ENCODE results near the gene CDKL5. TPM values are rescaled to one million over a fixed set of nuclear protein-coding genes. Genes with fewer than 3 reads are reported as not detected.
A peak's percentile ranks its signal among the peaks of the same experiment; 100 is the strongest.

Gene CDKL5
- total RNA-seq, 1 experiment from 2014 or later, result 7.0 TPM

- DNase-seq, result no peak
- Histone ChIP-seq H3K27me3 (ENCODE audit: control insufficient read depth, insufficient read depth, low read length) (no peaks in the 10 kb centered on the region), H3K4me3 (ENCODE audit: insufficient read depth, low read depth, low read length) (no peak overlapping the region), H3K36me3 (replicated peaks; ENCODE audit: control insufficient read depth, insufficient read depth, low read length) (no peaks in the 10 kb centered on the region)
These were observed 193.9 kb downstream of the CDKL5 start for GRCh38 chrX:18619288-18619687.

- Histone ChIP-seq H3K27me3 (ENCODE audit: control insufficient read depth, insufficient read depth, low read length) (no peaks in the 10 kb centered on the region), H3K36me3 (replicated peaks; ENCODE audit: control insufficient read depth, insufficient read depth, low read length) (no peaks in the 10 kb centered on the region), H3K4me3 (ENCODE audit: insufficient read depth, low read depth, low read length) (no peak overlapping the region)
- no peak for DNase-seq
These were observed 194.9 kb downstream of the CDKL5 start for GRCh38 chrX:18620349-18620748.

- no peaks in the 10 kb centered on the region for H3K36me3 ChIP-seq (replicated peaks; ENCODE audit: control insufficient read depth, insufficient read depth, low read length)
- DNase-seq, result no peak
- no peaks in the 10 kb centered on the region for H3K27me3 ChIP-seq (ENCODE audit: control insufficient read depth, insufficient read depth, low read length)
- H3K4me3 ChIP-seq (ENCODE audit: insufficient read depth, low read depth, low read length), result no peak overlapping the region
These were observed 199.2 kb downstream of the CDKL5 start for GRCh38 chrX:18624599-18624998.

- Histone ChIP-seq H3K27me3 (ENCODE audit: control insufficient read depth, insufficient read depth, low read length) (no peaks in the 10 kb centered on the region), H3K36me3 (replicated peaks; ENCODE audit: control insufficient read depth, insufficient read depth, low read length) (no peaks in the 10 kb centered on the region; the same call in 1 of the 2 replicates), H3K4me3 (ENCODE audit: insufficient read depth, low read depth, low read length) (no peak overlapping the region)
- no peak for DNase-seq
These were observed 205.5 kb downstream of the CDKL5 start for GRCh38 chrX:18630934-18631333.

DNA sequence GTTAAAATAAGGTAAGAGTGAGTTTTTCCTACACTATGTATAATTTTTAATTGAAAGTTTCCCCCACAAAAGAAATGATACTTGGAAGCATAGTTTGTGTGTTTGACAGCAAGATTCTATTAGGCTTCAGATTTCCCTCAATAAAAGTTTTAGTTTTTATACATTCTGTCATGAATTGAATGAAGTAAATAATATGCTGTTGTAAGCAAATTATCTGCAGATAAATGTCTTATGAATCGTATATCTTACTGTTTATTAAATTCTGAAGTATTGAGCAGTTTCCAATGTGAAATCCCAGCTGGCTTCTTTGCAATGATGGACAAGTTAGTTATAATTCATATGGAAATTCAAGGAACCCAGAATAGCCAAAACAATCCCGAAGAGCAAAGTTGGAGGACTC, 213.0 kb downstream of the CDKL5 start:
- H3K4me3 ChIP-seq (ENCODE audit: insufficient read depth, low read depth, low read length), result no peak overlapping the region
- H3K27me3 ChIP-seq (ENCODE audit: control insufficient read depth, insufficient read depth, low read length), result no peaks in the 10 kb centered on the region
- DNase-seq, result no peak
- H3K36me3 ChIP-seq (replicated peaks; ENCODE audit: control insufficient read depth, insufficient read depth, low read length), result no peaks in the 10 kb centered on the region

GRCh38 chrX:18639280-18639679, 213.9 kb downstream of the CDKL5 start:
- no peak for DNase-seq
- H3K27me3 ChIP-seq (ENCODE audit: control insufficient read depth, insufficient read depth, low read length), result no peaks in the 10 kb centered on the region
- H3K36me3 ChIP-seq (replicated peaks; ENCODE audit: control insufficient read depth, insufficient read depth, low read length), result no peaks in the 10 kb centered on the region
- no peak overlapping the region for H3K4me3 ChIP-seq (ENCODE audit: insufficient read depth, low read depth, low read length)

GRCh38 chrX:18640686-18641085, 215.3 kb downstream of the CDKL5 start:
- no peaks in the 10 kb centered on the region for H3K27me3 ChIP-seq (ENCODE audit: control insufficient read depth, insufficient read depth, low read length)
- DNase-seq, result peak; percentile 76
- no peaks in the 10 kb centered on the region for H3K36me3 ChIP-seq (replicated peaks; ENCODE audit: control insufficient read depth, insufficient read depth, low read length)
- H3K4me3 ChIP-seq (ENCODE audit: insufficient read depth, low read depth, low read length), result no peak overlapping the region

GRCh38 chrX:18643243-18643642, 217.8 kb downstream of the CDKL5 start:
- DNase-seq, result no peak
- Histone ChIP-seq H3K36me3 (replicated peaks; ENCODE audit: control insufficient read depth, insufficient read depth, low read length) (no peaks in the 10 kb centered on the region), H3K27me3 (ENCODE audit: control insufficient read depth, insufficient read depth, low read length) (no peaks in the 10 kb centered on the region), H3K4me3 (ENCODE audit: insufficient read depth, low read depth, low read length) (no peak overlapping the region)

DNA sequence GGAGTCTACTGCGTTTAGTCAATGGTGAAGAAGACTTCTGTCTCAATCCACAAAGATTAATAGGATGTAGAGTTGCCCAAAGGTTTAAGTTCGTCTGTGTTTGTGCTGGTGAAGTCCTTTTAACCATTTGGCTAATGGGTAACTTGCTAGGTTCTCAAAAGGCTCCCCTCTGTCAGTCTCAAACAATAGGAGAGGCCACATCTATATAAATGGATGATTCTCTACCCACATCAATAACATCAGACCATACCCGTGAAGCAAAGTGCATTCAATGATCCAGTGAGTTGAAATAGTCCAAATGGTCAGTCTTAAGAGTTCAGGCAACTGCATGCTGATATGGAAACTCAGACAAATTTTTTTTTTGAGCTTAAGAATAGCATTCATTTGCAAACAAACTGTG, 218.4 kb downstream of the CDKL5 start:
- no peak for DNase-seq
- Histone ChIP-seq H3K36me3 (replicated peaks; ENCODE audit: control insufficient read depth, insufficient read depth, low read length) (no peaks in the 10 kb centered on the region), H3K4me3 (ENCODE audit: insufficient read depth, low read depth, low read length) (no peak overlapping the region), H3K27me3 (ENCODE audit: control insufficient read depth, insufficient read depth, low read length) (no peaks in the 10 kb centered on the region)

DNA sequence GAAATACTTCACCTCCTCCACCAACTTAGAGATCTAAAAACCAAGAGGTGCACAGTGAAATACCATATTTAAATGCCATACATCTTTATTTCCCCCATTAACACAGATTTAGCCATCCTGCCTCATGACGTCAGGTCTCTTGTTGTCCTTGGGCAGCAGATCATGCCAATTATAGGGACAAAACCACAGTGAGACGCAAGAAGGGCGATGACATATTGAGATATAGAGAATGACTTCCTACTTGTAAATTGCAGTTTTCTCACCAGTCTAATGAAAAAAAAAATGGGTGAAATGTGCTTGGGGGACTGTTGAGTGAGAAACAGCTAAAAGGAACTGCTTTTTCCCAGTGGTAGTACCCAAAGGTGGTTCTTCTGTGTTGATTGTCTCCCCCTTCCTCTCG, 222.2 kb downstream of the CDKL5 start:
- H3K4me3 ChIP-seq (ENCODE audit: insufficient read depth, low read depth, low read length), result no peak overlapping the region
- DNase-seq, result no peak
- H3K27me3 ChIP-seq (ENCODE audit: control insufficient read depth, insufficient read depth, low read length), result no peaks in the 10 kb centered on the region
- no peaks in the 10 kb centered on the region for H3K36me3 ChIP-seq (replicated peaks; ENCODE audit: control insufficient read depth, insufficient read depth, low read length)

DNA sequence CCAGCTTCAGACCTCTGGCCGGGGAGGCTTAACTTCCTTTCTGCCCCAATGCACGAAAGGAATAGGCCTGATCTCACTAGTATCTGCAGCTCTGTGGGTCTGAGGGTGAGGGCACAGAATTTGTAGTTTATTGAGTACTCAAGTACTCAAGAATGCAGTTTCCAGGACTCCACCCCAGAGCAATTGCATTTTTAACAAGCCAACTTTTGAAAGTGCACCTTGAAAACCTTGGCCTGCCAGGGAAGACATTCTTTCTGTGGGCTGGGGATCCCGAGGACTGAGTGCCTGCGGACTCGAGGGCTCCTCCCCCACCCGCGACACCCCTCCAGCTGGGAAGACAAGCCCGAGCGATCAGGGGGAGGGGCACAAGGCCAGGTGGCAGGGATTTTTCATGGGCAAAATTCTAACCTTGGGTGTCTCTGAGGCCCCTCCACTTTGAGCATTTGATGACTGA, 224.1 kb downstream of the CDKL5 start:
- H3K4me3 ChIP-seq (ENCODE audit: insufficient read depth, low read depth, low read length), result no peak overlapping the region

GRCh38 chrX:18650662-18651061, 225.3 kb downstream of the CDKL5 start:
- Histone ChIP-seq H3K36me3 (replicated peaks; ENCODE audit: control insufficient read depth, insufficient read depth, low read length) (no peaks in the 10 kb centered on the region), H3K4me3 (ENCODE audit: insufficient read depth, low read depth, low read length) (no peak overlapping the region), H3K27me3 (ENCODE audit: control insufficient read depth, insufficient read depth, low read length) (no peaks in the 10 kb centered on the region)
- no peak for DNase-seq

More for the DNA sequence above, 224.1 kb downstream of the CDKL5 start:
- H3K36me3 ChIP-seq (replicated peaks; ENCODE audit: control insufficient read depth, insufficient read depth, low read length), result no peaks in the 10 kb centered on the region
- DNase-seq, result peak; percentile 59
- no peaks in the 10 kb centered on the region for H3K27me3 ChIP-seq (ENCODE audit: control insufficient read depth, insufficient read depth, low read length)

DNA sequence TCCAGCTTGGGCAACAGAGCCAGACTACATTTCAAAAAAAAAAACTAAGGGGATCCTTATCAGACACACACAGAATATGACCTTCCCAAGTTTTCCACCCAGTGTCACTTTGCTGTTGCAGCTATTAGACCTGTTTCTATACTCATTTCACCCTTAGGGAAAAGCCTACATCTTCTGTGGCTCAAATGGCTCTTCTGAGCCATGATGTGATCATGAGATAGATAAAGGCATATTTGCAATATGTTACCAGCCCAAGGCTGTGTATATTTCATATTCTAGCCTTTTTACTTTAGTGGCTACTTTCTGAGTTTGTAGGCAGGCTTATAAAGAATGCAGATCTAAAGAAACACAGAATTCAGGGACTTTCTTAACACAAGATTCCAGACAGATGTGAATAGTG, 227.2 kb downstream of the CDKL5 start:
- no peak for DNase-seq
- Histone ChIP-seq H3K27me3 (ENCODE audit: control insufficient read depth, insufficient read depth, low read length) (no peaks in the 10 kb centered on the region), H3K36me3 (replicated peaks; ENCODE audit: control insufficient read depth, insufficient read depth, low read length) (no peaks in the 10 kb centered on the region), H3K4me3 (ENCODE audit: insufficient read depth, low read depth, low read length) (no peak overlapping the region)

- DNase-seq, result no peak
- Histone ChIP-seq H3K27me3 (ENCODE audit: control insufficient read depth, insufficient read depth, low read length) (no peaks in the 10 kb centered on the region), H3K36me3 (replicated peaks; ENCODE audit: control insufficient read depth, insufficient read depth, low read length) (no peaks in the 10 kb centered on the region), H3K4me3 (ENCODE audit: insufficient read depth, low read depth, low read length) (no peak overlapping the region)
These were observed 229.7 kb downstream of the CDKL5 start for GRCh38 chrX:18654875-18655836.

GRCh38 chrX:18661273-18661672, 235.9 kb downstream of the CDKL5 start:
- Histone ChIP-seq H3K4me3 (ENCODE audit: insufficient read depth, low read depth, low read length) (no peak overlapping the region), H3K27me3 (ENCODE audit: control insufficient read depth, insufficient read depth, low read length) (no peaks in the 10 kb centered on the region), H3K36me3 (replicated peaks; ENCODE audit: control insufficient read depth, insufficient read depth, low read length) (no peaks in the 10 kb centered on the region)
- DNase-seq, result no peak
